GM12891 (cell line): ENCODE data around the gene SPIN1.

Source experiments
- POLR2A ChIP-seq: IDR thresholded peaks from 2 replicates; pipeline ENCODE4 v1.6.1; 2011; ENCODE audit warnings: low read depth, low read length, control low read depth
- SPI1 ChIP-seq: IDR thresholded peaks from 2 replicates; pipeline ENCODE4 v1.6.1; 2011; ENCODE audit warnings: low read depth, low read length, control low read depth
- TAF1 ChIP-seq: IDR thresholded peaks from 2 replicates; pipeline ENCODE4 v1.6.1; 2011; ENCODE audit warnings: low read depth, low read length, control low read depth

- TF ChIP-seq SPI1 (no peak), POLR2A (no peak), TAF1 (no peak)
Observed at GRCh38 chr9:88441301-88442007, 53.2 kb downstream of the SPIN1 start.
